Measurements from ENCODE around the gene FBXO8.

- TF ChIP-seq CTCF (IDR thresholded peaks at IDR 0.05) = no peak
- no peak for TF ChIP-seq CHD4 (IDR thresholded peaks at IDR 0.05; ENCODE audit: borderline replicate concordance)
- TF ChIP-seq BHLHE40 (IDR thresholded peaks at IDR 0.05; ENCODE audit: low read depth, low read length) = no peak
- TF ChIP-seq CEBPB (IDR thresholded peaks at IDR 0.05) = no peak
- TF ChIP-seq POLR2A (IDR thresholded peaks at IDR 0.05; ENCODE audit: low read length) = no peak
- TF ChIP-seq BCL3 (IDR thresholded peaks at IDR 0.05) = no peak
- TF ChIP-seq, protein P1, sequence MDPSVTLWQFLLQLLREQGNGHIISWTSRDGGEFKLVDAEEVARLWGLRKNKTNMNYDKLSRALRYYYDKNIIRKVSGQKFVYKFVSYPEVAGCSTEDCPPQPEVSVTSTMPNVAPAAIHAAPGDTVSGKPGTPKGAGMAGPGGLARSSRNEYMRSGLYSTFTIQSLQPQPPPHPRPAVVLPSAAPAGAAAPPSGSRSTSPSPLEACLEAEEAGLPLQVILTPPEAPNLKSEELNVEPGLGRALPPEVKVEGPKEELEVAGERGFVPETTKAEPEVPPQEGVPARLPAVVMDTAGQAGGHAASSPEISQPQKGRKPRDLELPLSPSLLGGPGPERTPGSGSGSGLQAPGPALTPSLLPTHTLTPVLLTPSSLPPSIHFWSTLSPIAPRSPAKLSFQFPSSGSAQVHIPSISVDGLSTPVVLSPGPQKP (IDR thresholded peaks at IDR 0.05; ENCODE audit: low read depth, low read length) = no peak
- TF ChIP-seq CBX2 (IDR thresholded peaks at IDR 0.05; ENCODE audit: borderline replicate concordance, low read depth) = no peak
- no peak for TF ChIP-seq EP300 (IDR thresholded peaks at IDR 0.05)
- no peak for TF ChIP-seq RFX5 (IDR thresholded peaks at IDR 0.05)
Measured at GRCh38 chr4:174255786-174256185, 27.7 kb downstream of the FBXO8 start.
